NCI-H2227 treated with DMSO at 0.1 percent for 48 hours (cell line): ENCODE measurements around the gene OR4K2.
"Not testable (repeated sequence)": the region's sequence is repeated elsewhere in the genome, so short reads cannot be mapped to it uniquely, and the experiment has no call there.

Source experiments
- DNase-seq: peaks from one replicate; lab custom pipeline; 2025; lab: John Stamatoyannopoulos, UW

Gene OR4K2, protein sequence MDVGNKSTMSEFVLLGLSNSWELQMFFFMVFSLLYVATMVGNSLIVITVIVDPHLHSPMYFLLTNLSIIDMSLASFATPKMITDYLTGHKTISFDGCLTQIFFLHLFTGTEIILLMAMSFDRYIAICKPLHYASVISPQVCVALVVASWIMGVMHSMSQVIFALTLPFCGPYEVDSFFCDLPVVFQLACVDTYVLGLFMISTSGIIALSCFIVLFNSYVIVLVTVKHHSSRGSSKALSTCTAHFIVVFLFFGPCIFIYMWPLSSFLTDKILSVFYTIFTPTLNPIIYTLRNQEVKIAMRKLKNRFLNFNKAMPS

GRCh38 chr14:19874842-19875241 lies at the start of gene OR4K2:
Gene OR4K2 (plus strand): TSS chr14:19875142. CDS start chr14:19876268, 1,126 bp downstream.
- no peak for DNase-seq

- DNase-seq: not testable (repeated sequence)
These were observed 47.2 kb upstream of the OR4K2 start for GRCh38 chr14:19827626-19828244.

DNA sequence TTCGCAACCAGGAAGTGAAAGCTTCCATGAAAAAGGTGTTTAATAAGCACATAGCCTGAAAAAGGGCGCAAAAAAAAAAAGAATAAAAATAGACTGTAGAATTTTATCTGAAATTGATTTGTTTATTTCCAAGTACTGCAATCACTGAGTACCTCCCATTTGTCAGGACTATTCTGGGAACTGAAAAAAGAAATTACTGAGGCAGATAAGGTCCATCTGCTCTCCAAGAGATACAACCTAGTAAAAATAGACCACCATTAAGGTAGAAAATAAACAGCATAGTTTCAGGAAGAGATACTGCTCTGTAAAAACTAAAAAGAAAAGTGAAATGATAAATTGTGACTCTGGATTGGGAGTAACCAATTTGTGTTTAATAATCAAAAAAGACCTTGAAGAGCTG lies 46.6 kb upstream of the OR4K2 start:
- no peak for DNase-seq

DNA sequence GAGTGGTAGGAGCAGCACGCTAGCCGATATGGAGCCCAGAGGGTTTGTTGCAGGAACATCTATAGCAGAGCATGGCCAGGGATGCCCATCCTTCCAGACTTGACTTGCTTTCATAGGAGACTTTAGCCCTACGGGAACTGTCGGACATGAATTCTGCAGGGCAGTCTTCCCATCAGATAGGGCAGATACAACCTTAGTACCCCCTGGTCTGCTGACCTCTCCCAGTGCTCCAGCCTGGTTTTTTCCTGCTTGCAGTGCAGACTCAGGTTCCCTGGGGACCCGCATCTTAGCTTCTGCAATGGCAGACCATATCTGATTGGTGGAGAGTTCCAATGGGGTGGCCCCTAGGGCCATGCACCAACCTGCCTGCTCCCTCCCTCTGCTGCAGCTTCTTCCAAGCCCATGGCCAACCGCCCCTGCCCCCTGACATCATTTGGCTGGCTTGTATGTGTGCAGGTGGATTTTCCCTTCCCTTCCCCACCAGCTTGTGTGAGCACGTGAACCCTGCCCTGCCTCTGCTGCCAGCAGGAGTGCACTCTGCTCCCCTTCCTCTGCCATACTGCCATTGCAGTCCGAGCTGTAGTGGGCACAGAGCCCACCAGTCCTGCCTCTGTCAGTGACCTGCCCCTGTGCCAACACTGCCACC lies 40.6 kb upstream of the OR4K2 start:
- DNase-seq: not testable (repeated sequence)

- DNase-seq: no peak
These were observed 36.5 kb upstream of the OR4K2 start for GRCh38 chr14:19838433-19838832.

- no peak for DNase-seq
These were observed 23.6 kb upstream of the OR4K2 start for GRCh38 chr14:19851365-19851764.

GRCh38 chr14:19866061-19866669 lies 8.8 kb upstream of the OR4K2 start:
- DNase-seq: not testable (repeated sequence)

DNA sequence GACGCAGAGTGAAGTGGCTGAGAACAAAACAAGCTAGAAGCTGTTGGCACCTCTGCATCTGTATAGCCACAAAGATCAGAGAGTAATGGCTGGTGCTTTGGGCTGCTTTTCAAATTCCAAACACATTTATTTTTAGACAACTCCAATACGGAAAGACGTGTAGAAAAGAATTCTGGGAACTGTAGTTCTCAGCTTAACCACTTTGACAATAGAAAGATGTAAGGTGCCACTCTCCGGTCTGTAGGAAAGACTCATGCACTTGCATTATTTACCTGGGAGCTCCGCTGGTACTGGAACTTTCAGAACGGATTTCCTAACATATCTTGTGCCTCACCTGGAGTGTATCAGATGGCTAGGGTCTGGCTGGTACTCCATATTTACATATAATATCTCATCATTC lies 1.8 kb upstream of the OR4K2 start:
- DNase-seq: no peak

DNA sequence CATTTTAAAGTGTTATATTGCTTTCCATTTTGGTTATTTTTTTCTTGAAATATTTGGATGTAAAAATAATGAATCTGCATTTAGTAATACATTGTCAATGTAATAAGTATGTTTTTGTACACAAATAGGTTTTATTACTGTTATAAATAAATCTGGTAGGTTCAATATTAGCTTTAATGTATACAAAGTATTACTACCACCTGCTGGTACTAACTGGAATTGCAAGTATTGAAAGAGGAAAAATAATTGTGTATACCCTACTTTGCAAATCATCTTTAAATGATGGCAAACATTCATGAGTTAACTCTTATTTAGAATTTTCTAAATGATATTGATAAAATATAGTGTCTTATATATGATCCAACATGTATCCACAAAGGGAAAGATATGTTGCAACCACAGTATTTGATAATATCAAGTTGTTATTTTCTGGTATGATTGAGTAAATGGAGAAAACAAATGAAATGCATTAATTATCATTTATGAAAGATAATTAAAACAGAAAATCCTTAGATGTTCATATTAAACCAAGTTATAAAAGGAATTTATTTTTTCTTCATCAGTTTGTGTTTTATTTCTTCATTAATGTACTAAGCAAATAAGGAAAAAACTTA lies 3.2 kb downstream of the OR4K2 start:
- no peak for DNase-seq

GRCh38 chr14:19895282-19895681 lies 20.3 kb downstream of the OR4K2 start:
- DNase-seq: no peak

DNA sequence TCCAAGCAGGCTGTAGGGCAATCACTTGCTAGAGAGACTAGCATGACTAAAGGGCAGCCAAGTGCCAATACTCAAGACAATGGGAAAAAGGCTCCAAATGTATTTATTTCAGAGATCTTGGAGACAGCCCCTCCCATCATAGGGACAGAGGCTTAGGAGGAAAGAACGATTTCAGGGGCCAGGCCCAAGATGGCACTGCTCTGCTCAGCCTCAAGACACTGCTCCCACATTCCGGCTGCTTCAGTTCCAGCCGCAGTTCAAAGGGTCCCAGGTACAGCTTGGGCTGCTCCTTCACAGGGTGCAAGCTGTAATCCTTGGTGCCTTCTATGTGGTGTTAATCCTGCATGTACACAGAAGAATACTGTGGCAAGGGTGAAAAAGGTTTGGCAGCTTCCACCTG lies 26.1 kb downstream of the OR4K2 start:
- no peak for DNase-seq

DNA sequence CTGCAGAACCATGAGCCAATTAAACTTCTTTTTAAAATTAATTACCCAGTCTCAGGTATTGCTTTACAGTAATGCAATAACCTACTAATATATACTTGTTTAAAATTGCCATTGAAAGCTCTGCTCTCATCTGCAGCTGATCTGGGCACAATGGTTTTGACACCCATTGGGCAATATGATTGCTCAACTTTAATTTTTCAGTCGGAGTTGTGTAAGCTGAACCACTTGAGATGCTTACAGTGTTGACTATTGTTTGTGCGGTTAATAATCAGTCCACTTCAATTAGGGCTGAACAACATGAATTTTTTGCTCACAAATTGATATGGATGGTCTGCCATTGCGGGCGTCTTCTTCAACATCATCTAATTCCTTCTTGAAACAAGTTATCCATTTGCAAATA lies 27.5 kb downstream of the OR4K2 start:
- DNase-seq: no peak

DNA sequence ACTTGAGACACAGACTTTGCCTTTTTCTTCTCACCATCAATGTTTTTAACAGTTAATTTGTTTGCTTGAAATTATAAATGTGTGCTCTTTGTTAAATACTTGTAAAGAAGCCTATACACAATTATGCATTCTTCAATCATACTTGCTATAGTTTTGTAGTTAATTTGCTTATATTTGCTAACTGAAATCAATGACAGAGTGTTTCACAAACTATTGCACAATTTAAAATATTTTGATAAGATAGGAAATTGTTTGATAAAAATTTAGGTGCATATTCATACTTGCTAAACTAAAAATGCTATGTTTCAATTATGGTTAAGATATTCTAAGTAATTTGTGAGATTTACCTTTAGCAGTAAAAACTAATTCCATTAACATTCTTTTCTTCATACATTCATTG lies 31.7 kb downstream of the OR4K2 start:
- no peak for DNase-seq

GRCh38 chr14:19911114-19911513 lies 36.2 kb downstream of the OR4K2 start:
- no peak for DNase-seq

DNA sequence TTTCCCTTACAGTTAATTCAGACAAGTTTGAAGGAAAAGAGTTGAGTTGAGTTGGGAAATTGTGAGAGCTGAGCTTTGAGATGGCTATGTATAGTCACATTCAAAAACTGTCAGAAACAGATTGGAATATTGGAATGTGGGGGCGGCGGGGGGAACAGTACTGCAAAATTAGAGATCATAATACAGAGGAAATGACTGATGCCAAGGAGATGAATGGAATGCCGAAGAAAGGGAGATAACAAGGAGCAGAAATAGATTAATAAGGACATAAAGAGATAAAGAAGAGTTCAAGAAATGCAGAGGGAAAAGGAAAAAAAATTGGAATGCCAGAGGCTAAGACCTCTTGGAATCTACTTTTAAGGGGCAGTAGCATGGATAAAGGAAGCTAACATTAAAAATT lies 42.3 kb downstream of the OR4K2 start:
- DNase-seq: no peak

DNA sequence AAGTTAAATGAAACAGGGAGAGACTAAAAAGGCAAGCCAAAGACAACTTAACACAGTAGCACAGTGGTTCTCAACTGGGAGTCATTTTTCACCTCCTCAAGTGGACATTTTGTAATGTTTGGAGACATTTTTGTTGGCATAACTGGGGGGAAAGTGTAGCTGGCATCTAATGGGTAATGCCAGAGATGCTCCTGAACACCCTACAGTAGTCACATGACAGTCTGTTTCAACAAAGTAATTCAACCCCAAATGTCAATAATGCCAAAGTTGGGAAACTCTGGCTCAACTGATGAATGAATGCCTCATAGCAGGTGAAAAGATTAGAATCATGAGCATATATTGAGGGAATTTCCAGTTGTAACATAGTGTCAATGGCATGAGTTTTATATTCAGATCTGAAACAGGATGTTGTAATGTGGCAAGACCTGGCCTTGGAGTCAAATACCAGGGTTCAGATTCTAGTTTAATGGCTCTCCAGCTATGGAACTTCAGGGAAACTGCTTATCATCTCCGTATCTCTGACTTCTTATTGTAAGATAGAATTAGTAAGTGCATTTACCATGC lies 43.1 kb downstream of the OR4K2 start:
- no peak for DNase-seq

GRCh38 chr14:19918553-19919264 lies 43.8 kb downstream of the OR4K2 start:
- no peak for DNase-seq

DNA sequence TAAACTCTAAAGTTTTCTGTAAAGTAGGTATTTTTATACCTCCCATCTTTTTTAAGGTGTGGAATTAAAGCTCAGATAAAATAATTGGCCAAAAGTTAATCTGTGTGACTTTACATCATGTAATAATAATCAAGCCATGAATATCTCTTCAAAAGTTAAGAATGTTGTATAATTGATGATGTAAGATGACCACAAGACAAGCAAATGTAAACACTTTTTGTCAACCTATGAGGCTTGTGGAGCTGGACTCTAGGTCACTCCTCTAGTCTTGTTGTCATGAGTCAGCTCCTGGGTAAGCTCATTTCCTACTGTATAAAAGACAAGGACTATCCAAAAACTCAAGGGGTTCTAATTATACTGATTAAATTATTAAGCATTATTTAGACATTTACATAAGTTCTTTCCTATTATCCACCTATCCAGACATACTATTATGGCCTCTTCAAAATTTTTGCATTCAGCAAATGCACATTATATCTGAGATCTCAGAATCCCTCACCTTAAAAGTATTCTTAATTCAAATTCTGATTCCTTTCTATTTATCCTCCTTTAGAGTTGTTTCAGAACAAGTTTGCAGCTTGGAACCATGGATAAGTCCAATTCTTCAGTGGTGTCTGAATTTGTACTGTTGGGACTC lies 45.2 kb downstream of the OR4K2 start, which contains the start of gene OR4K5:
TSS of gene OR4K5 (plus strand) at position 587 of the 637 bp plus-strand sequence. CDS start at position 587, 0 bp downstream.
- DNase-seq: no peak

DNA sequence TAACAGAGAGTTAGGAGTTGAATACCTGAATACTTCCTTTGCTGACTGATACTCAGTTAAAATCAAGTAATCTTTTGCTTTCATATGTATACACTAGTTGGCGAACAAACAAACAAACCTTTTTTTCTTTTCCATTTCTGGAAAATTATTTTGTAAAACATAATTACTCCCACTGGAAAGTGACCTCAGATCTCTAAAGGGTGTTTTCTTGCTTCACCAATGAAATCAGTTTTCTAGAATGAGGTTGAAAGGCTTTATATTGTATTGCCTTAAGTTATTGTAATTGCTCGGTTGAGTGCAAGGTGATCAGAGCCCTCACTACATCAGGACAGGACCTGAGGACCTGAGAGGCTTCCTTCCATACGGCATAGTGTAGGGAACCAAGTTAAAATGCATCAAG lies 55.7 kb downstream of the OR4K2 start, which contains the start of gene OR4K1:
TSS of gene OR4K1 (plus strand) at position 301 of the 400 bp plus-strand sequence. CDS start 4,750 bp downstream, outside the sequence.
- no peak for DNase-seq
